Stimulated activated memory B cell treated with anti-CD40 and anti-IgM and Interleukin-4, amounts not matched to agents 10 μg/mL and 1 μg/mL and 100 μg/mL, for 72 hours (primary cell): ENCODE data around the gene CLDN7.

Source experiments
- ATAC-seq: fragments of 150-1000 bp; cut with Tn5 transposase; 2 replicates; pipeline ENCODE4 v1.10.0; 2021
- H3K27ac Mint-ChIP-seq: one replicate; pipeline ENCODE4 v1.8.0; 2022; ENCODE audit warnings: mild to moderate bottlenecking, mixed read lengths
- H3K27me3 Mint-ChIP-seq: one replicate; pipeline ENCODE4 v1.8.0; 2022; ENCODE audit warnings: mixed read lengths
- H3K36me3 Mint-ChIP-seq: one replicate; pipeline ENCODE4 v1.8.0; 2022; ENCODE audit warnings: mixed read lengths
- H3K4me1 Mint-ChIP-seq: one replicate; pipeline ENCODE4 v1.8.0; 2022; ENCODE audit warnings: mixed read lengths
- H3K4me3 Mint-ChIP-seq: one replicate; pipeline ENCODE4 v1.8.0; 2022; ENCODE audit warnings: mild to moderate bottlenecking, moderate library complexity, mixed read lengths
- H3K9me3 Mint-ChIP-seq: one replicate; pipeline ENCODE4 v1.8.0; 2022; ENCODE audit warnings: mixed read lengths

The CLDN7 gene

DNA sequence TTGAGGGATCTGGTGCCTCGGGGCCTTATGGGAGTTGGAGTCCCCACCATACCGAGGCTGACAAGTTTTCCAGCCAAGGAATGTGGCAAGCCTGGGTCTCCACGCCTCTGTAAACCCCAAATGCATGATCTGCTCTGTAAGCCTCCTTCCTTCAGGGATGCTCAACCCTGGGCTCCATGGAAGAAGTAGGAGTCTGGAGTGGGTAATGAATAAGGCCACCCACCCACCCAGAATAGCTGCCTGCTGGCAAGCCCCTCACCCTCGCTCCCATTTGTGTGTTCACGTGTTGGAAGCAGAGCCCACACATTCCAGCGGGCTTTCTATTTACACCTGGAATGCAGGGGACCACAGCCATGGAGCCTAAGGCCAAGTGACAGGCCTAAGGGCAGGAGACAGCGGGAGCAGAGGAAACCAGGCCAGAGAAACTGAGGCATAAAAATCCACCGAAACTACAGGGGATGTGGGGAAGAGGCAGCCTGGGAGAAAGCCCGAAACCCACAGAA lies 47.1 kb downstream of the CLDN7 start:
- Mint-ChIP-seq H3K36me3 (no peaks in the 10 kb centered on the region), H3K4me3 (peak overlapping the region; percentile 91), H3K27me3 (peaks cover 9% of the 10 kb centered on the region), H3K27ac (peak overlapping the region; percentile 71), H3K9me3 (no peaks in the 10 kb centered on the region), H3K4me1 (peaks cover 59% of the 10 kb centered on the region)
- no peak for ATAC-seq

GRCh38 chr17:7214300-7215135 lies 47.8 kb downstream of the CLDN7 start:
- Mint-ChIP-seq H3K27me3 (peaks cover 9% of the 10 kb centered on the region), H3K36me3 (no peaks in the 10 kb centered on the region), H3K27ac (peak overlapping the region; percentile 71), H3K4me3 (peak overlapping the region; percentile 91), H3K4me1 (peaks cover 56% of the 10 kb centered on the region), H3K9me3 (no peaks in the 10 kb centered on the region)
- ATAC-seq = peak; percentile 93

DNA sequence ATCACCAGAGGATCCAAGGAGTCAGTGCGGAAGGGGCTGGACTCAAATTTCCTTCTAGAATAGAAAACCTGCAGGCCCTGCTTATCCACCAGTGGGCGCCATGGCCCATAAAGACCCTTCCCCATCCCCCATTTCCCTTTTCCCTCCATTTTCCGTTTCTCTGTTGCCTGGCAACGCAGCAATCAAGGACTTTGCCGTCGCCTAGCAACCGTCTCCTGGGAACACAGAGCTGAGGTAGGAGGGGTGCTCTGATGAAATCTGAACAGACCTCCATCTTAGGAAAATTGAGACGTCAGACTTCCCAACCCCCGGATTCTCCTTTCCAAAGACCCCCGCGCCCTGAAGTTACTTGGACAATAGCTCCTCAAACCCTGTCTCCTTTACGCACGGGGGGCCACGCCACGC lies 48.4 kb downstream of the CLDN7 start:
- Mint-ChIP-seq H3K9me3 (no peaks in the 10 kb centered on the region), H3K4me1 (peaks cover 50% of the 10 kb centered on the region), H3K27ac (peak overlapping the region; percentile 71), H3K27me3 (peaks cover 9% of the 10 kb centered on the region), H3K36me3 (no peaks in the 10 kb centered on the region), H3K4me3 (peak overlapping the region; percentile 91)
- peak; percentile 14 for ATAC-seq

- no peaks in the 10 kb centered on the region for H3K36me3 Mint-ChIP-seq
- peaks cover 9% of the 10 kb centered on the region for H3K27me3 Mint-ChIP-seq
- ATAC-seq = no peak
- H3K4me1 Mint-ChIP-seq = peaks cover 38% of the 10 kb centered on the region
- H3K9me3 Mint-ChIP-seq = no peaks in the 10 kb centered on the region
- no peak overlapping the region for H3K27ac Mint-ChIP-seq
- no peak overlapping the region for H3K4me3 Mint-ChIP-seq
Observed at GRCh38 chr17:7211491-7212273, 50.6 kb downstream of the CLDN7 start.
